Stimulated activated CD8-positive, alpha-beta memory T cell treated with anti-CD3 and anti-CD28 coated beads, Interleukin-7, amount 100 ng/mL, for 48 hours (primary cell): ENCODE results near the gene ZBTB18.

Experiments
- DNase-seq, 2 donors: peaks; one replicate each; pipeline ENCODE4 v3.0.0-alpha.2; 2020; ENCODE audit warnings: low read depth in 1 of 2; ENCODE audit errors: extremely low read depth in 1 of 2

Gene ZBTB18

DNA sequence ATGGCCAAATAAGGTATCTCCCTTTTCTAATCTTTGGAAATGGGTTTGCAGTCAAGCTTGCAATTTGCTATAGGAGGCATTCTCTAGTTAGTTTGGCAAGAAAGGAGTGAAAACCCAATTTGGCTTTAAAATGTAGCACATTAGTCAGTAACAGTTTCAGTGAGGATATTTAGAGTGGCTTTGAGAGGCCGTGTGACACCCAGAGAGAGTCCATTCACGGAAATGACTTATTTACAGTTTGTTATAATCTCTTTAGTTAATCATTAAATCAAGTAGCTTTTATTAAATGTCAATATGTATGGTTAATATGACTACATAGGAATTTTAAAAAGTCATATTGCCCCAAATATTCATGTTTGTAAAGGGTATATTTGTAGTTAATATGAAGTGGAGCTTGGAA lies 9.6 kb downstream of the ZBTB18 start:
- no peak for DNase-seq

DNA sequence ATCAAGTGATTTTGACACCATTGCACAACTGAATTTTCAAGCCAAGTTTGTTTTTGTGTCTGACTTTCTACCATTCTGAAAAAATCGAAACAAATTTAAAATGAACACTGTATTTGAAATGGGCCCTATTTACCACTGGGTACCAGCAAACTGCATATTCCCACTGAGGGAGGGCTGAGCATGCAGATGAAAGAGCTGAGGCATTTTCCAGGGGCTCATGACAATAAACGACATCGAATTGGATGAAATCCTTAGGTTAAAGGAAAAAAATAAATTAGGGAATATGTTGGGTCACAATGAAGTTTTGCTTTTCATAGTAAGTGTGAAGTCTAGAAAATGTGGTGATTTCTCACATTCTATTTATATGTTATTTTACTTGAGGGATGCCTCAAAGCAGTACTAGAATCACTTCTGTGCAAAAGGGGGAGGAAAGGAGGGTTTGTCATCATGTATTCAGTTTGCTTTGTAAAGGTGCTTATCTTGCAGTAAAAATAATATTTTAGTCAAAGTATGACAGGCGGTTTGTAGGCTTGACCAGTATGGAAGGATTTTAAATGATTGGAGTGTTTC lies 11.2 kb downstream of the ZBTB18 start:
- no peak for DNase-seq

DNA sequence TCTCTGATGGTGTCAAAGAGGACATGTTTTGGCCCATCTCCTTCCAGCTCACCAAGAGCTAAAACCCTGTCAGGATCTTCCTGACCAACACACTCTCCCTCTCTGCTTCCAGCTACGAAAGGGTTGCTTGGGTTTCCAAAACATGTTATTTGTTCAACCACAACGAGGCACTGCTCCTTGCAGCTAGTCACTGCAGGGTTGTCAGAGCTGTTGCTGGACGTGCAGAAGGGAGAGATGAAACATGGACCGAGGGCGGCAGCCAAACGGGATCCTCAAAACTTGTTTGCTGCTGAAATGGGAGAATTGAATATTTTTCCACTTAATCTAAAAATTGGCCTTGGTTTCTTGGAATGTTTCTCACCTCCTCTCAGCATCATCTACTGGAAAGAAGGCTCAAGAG lies 12.4 kb downstream of the ZBTB18 start:
- no peak for DNase-seq

DNA sequence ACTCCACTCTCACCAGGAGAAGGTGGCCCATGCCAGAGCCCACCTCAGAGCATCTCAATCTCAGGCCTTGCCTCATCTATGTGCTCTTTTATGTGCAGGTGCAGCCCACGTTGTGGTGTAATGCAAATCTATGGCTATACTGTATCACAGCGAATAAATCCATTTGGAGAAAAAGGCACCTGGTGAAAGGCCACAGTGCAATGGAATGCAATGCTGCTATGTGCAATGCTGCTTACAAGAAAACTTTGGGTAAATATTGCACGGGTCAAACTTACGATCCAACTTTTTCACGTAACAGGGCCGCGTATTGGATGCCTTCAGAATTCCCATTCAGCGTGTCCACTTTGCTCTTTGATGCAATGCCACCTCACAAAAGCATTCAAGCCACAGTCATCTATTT lies 13.5 kb downstream of the ZBTB18 start:
- DNase-seq: no peak

DNA sequence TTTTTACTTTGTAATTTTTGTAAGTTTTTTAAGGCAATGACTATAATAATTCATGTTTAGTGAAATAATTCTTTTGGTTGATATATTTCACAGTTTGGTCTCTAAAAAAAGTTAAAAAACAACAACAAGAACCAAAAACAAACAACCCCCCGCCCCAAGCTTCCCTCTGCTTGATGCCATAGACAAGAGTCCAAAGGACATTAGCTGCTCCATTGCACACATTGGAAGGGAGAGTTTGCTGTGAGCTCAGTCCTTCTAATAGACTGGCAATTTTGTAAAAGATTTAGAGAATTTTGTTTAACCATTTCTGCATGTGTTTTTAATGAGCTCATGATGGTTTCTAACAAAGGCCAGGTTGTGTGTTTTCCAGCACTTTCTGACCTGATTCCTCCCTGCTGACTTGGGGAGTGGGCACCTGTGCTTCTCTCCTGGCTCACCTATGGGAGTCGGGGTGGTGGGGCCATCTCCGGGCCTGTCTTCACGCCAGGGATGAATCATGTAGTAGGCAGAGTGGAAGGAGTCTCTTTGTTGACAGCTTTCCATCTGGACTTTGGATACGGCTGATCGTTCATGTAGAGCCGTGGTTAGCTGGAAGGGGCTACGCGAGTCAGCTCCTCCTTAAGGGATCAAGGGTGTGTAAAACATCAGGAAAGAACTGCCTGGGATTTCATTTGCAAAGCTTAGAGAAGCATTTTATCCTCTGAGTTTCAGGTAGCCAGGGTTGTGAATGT lies 14.1 kb downstream of the ZBTB18 start:
- DNase-seq: no peak

DNA sequence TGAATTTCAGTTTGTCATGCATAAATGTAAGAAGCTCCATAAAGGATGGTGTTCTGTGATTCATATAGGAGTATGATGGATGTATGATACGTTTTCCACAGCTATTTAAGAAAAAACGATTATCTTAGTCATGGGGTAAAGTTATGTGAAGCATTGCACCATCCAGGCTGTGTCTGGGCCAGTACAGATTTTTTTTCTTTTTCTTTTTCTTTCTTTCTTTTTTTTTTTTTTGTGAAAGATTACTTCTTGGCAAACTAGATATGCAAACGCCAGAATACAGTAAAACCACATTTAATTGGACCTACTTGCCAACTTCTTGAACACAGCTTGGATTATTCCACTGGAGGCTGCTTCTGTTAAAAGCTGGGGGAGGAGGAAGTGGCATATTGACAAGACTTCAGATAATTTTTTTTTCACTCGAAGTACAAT lies 14.9 kb downstream of the ZBTB18 start:
- no peak for DNase-seq

DNA sequence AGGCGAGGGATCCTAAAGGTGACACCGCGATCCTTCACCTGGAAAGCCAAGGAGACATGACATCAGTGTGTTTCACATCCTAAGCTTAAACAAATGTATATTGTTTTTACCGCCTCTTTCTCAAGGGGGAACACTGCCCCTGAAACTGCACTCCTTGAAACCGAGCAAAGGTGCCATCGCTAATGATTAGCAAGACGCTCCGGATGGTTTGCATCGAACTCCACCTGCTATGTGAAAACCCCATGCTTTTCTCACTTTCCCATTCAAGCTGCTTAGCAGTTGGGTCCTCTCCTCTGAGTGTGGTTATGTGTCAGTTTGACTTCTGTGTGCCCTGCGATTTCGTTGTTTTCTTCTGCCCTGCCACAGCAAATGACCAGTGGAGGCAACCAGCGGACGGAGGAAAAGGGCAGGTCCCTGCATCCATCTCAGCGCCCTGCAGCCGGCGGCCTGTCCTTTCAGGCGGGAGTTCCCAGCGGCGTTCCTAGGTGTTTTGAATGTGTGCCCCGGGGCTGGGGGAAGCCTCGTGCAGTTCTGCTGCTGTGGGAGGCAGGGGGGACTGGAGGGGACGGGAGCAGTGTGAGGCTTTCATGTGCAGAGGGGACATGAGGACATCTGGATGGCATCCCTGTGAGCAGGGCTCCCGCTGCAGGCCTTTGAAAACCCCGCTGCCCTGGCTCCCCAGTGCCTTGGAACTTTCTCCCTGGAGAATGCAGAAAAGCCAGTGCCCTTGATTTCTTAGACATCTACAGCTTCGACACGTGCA lies 16.1 kb downstream of the ZBTB18 start:
- no peak for DNase-seq

DNA sequence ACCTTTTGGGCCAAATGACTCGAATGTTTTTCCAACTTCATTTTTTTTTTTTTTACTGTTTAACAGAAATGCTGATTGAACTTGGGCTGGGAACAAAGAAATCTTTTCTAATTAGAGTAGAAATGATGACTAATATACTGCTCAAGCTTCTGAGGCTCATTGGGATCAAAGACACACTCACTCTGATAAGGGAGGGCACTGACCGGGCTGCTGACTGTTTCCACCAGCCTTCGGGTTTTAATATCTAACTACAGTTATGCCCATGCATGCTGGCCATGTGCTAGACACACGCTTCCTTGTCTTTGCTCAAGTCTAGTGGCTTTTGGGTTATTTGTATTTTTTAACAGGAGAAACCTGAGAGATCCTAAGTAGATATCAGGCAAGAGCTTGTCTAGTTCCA lies 16.8 kb downstream of the ZBTB18 start:
- no peak for DNase-seq

DNA sequence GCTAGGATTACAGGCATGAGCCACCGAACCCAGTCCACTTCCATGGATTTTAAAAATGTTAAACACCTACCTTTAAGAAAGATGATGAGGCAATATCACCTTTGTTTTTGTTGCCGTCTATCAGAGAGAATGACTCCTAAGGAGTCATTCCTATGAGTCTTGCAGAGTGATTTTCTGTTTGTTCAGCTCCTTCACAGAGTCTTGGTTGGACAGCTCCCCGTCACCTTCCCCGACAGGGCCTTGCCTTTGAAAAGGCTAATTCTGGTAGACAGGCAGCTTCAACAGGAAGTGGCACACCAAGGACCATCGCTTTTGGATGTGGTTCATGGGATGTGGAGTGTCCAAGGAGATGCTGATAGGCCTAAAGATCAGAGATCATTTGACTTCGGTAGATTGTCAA lies 17.5 kb downstream of the ZBTB18 start:
- no peak for DNase-seq

DNA sequence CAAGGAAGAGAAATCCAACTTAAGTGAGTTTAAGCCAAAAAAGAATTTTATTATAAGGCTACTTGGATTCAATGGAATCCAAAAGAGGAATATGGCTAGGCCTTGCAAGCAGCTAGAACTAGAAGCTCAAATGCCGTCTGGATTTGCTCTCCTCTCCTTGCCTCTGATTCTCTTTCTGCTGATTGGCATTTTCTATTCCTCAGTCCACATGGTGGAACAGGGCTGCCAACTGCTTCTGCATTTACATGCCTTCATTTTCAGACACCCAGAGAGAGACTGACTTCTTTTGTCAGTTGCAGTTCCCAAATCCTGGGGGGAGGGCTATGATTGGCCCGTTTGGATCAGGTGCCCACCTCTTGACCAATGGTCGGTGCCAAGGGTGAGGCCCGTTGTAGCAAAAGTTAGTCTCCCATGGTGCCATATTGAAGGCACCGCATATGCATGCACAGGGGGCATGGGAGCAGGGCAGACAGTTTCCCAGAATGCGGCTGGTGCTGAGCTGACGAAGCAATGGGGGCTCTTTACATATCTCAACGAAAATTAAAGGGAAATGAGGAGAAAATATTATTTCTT lies 18.3 kb downstream of the ZBTB18 start:
- DNase-seq: no peak

DNA sequence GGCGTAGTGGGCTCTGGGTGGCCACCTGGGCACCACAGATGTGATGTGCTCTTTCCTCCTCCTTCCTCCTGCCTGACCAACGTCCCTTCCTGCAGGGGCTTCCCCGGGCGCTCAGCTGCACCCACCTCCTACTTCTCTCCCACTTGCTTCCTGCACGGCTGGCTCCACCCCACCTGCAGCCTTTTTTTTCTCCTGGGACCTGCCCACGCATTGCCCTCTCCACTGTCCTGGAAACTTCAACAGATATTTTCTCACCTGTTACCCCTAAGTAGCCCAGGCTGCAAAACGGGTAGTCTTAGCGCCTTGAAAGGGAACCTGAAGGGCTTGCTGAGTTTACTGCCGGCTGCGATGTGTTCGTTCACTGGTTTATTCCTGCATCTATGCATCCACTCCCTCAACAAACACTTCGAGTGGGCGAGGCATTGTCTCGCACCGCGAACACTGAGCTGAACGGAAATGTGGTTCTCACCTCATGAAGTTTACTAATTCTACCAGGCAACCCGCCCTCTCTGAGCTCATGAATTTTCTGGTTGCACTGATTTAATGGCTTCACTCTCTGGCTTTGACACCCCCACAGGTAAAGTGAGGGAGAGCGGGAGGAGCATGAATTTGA lies 23.6 kb downstream of the ZBTB18 start:
- DNase-seq: peak; percentile 21 to 24

DNA sequence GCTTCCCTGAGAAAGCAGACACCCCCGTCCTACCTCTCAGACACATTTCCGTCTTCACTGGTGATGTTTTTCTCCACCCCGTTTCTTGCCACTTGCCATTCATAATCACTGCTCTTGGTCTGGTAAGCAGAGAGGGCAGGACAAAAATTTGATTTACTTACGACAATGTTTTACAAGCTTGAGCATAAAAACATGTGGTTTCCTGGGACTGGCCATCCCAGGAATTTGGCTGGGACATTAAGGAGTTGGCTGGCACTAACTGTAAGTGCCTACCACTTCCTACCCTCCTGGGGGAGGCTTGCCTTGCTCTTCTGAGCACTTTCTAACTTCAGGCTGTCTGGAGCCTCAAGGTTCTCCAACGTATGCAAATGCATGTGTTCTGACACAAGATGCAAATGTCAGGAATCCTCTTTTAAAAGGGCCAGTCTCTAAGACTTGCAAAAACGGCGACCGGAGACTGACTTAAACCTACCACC lies 24.2 kb downstream of the ZBTB18 start:
- DNase-seq: no peak

DNA sequence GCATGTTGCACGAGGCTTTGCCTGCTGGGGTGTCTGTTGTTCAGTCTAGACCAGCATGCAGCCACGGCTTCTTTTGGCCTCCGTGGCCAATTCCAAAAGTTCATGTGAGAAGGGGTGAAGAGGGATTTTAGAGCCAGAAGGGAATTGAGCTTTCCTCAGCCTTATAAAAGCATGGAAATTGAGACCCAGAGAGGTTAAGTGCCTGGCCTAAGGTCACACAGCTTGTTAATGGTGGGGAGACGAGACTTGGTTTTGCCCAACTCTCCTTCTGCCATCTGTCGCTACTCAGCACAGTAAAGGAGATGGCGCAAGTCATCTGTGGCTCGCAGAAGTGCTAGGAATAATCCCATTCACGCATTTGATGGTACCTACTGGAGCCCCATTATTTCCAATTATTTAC lies 25.7 kb downstream of the ZBTB18 start:
- DNase-seq: no peak

DNA sequence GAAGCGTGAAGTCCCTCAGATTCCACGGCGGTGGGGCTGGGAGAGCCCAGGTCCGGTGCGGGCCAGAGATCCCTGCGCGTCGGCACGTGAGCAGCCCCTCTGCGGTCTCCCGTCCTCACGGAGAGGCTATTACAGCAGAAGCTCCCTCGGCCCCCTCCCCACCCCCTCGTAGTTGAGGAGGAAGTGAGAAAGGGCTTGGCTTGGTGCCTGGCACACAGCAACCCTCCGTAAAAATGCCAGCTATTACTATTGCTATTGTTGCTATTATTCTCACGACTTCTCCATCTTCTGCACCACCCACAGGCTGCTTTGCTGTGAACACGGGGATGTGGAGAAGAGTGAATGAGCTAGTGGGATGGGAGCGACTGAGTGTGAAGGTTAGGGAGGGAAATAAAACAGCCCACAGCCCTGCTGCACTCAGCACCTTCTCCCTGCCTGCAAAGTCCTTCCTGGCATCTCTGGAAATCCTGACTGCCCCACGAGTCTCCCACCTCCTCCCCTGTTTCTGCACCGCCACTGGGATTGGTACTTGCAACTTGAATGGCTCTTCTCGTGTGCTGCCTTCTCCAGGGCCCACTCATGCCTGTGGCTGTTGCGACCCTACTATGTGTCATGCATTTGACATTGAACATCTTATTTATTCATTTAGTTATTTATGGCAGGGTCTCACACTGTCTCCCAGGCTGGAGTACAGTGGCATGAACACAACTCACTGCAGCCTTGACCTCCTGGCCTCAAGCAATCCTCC lies 26.6 kb downstream of the ZBTB18 start:
- DNase-seq: no peak

DNA sequence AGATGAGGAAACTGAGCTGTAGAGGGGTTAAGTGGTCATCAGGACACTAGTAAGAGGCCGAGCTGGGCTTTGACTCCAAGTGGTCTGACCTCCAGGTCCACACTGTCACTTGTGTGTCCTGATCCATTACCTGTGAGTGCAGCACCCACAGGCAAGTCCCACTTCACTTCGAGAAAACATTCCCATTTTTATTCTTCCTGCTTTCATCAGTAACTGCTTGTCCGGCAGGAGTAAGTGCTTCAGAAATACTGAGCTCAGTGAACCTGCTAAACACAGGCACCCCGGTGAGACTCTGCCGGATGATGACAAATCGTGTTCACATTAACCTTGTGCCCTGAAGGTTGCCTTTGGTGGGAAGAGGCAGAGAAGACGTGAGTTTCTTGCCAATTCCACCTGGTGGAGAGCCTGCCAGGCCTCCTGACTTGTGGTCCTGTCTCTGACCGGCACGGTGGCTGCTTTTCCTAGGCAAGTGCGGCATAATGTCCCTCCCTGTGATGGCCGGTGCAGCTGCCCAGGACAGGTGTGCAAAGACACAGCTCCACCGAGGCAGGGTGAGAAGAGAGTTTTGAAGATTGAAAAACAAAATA lies 29.4 kb downstream of the ZBTB18 start:
- DNase-seq: no peak

DNA sequence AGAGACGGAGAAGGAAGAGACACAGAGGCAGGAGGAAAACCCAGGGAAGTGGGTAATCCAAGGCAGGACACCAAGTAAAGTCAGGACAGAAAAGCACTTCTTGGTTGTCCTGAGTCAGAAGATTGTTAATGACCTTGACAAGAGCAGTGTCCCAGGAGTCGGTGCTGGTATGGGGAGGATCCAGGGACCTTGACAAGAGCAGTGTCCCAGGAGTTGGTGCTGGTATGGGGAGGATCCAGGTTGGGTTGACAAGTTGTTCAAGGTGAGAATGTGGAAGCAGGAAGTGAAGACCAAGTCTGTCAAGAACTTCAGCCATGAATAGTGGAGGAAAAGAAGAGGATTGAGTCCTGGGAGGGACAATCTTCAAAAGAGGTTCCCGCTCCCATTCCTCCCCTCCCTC lies 31.9 kb downstream of the ZBTB18 start:
- no peak for DNase-seq

DNA sequence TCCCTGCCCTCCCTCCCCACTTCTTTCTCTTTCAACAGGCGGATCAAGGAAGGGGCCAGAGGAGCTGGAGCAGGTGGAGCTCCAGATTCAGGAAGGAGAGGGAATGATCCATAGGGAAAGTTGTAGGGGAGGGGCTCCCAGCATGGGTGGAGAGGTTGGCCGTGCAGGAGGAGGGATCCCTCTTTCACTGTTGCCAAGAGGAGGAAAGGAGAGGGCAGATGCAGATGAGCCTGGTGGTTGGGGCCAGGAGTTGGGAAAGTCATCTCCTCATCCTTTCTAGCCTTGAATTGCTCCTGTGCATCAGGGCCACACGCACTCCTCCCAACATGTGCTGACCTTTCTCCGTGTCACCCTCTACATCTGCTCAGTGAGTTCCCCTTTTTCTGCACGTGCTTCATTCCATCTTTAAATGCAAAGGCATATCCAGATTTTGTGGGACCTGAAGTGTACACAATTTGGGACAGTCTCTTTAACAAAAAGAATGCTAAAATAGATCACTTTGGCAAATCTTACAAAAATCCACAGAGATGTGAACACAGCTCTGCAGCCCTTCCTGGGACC lies 32.4 kb downstream of the ZBTB18 start:
- DNase-seq: no peak

DNA sequence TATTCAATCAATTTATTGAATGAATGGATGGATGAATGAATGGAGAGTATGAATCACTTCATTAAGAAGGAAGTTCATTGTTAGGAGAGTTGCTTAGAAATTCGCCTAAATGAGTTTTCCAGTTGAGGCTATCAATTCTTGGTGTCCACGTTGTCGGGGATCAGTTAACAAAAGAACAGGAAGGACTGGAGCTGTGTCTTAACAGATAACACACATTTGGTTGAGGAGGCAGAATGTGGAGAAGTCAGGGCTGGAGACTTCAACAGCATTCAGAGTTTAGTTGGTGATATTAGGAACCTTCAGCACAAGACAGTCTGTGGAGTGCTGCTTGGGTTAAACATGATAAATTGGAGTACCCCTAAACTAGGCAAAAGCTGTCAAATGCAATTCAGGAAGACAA lies 33.7 kb downstream of the ZBTB18 start:
- no peak for DNase-seq

DNA sequence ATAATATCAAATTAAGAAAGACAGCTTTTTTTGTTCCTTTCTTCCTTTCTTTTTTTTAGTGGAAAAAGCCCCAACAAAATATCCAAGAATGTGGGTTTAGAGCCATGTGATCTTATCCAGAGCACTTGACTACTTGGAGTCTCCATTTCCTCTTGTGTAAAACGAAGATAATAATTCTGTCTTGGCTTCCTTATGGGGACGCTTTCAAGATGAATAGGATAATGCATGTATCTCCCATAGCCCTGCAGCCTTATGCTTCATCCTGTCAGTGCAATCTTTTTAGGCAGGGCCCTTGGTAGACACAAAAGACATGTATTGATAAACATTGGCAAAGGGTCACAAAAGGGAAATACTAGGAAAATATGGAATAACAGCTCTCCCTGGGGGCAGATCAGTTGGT lies 34.8 kb downstream of the ZBTB18 start:
- no peak for DNase-seq

DNA sequence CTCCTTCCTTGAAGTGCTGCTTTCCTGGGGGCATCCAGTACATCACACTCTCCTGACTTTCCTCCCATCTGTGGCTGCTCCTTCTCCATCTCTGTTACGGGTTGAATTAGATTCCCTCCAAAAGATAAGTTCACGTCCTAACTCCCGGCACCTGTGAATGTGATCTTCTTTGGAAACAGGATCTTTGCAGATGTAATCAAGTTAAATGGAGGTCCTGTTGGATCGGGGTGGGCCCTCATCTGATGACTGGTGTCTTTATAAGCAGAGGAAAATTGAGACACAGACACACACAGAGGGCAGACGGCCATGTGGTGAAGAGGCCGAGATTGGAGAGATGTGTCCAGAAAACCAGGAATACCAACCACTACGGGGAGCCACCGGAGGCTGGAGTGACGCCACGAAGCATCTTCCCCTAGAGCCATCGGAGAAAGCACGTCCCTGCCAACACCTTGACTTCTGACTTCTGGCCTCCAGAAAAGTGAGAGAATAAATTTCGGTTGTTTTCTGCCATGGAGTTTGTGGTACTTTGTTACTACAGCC lies 36.0 kb downstream of the ZBTB18 start:
- DNase-seq: no peak
